Muscle of leg (tissue), 11 donors: Measurements from ENCODE around the gene SLC7A4. TPM values are rescaled to one million over a fixed set of nuclear protein-coding genes. Genes with fewer than 3 reads are reported as not detected.
"Not testable (repeated sequence)": the region's sequence is repeated elsewhere in the genome, so short reads cannot be mapped to it uniquely, and the experiment has no call there.

Experiments used
- DNase-seq: peaks from one replicate; pipeline ENCODE4 v3.0.0; 2013
- H3K27ac ChIP-seq: one replicate; pipeline ENCODE4 v1.5.1; 2013; ENCODE audit warnings: mild to moderate bottlenecking, low read length, control low read depth
- H3K27me3 ChIP-seq: one replicate; pipeline ENCODE4 v1.6.1; 2013; ENCODE audit warnings: low read length; ENCODE audit not compliant: control insufficient read depth, insufficient read depth
- H3K36me3 ChIP-seq: one replicate; pipeline ENCODE4 v1.6.1; 2013; ENCODE audit warnings: low read length; ENCODE audit not compliant: control insufficient read depth, insufficient read depth
- H3K4me1 ChIP-seq: one replicate; pipeline ENCODE4 v1.6.1; 2013; ENCODE audit warnings: low read length; ENCODE audit not compliant: control insufficient read depth, insufficient read depth
- H3K4me3 ChIP-seq: one replicate; pipeline ENCODE4 v1.5.1; 2013; ENCODE audit warnings: low read length, control low read depth
- H3K9me3 ChIP-seq: replicated peaks from 2 replicates; pipeline ENCODE4 v1.6.1; 2013; ENCODE audit warnings: low read depth, low read length; ENCODE audit not compliant: control insufficient read depth
- WGBS: methylation state at CpG from one replicate; pipeline ENCODE4 v1.1.5; 2013; ENCODE audit warnings: missing lambda C conversion rate; ENCODE audit not compliant: insufficient coverage; 5-methylcytosine and 5-hydroxymethylcytosine counted together
- polyA plus RNA-seq, 8 donors: library from polyadenylated mRNA; unstranded; fragments of 120-200 nt; gene quantifications; one replicate each; pipeline versions ENCODE4 v1.2.1 to v1.2.3, GENCODE V29; 2013; ENCODE audit warnings: inconsistent platforms in 1 of 8, low replicate concordance in 1 of 8; ENCODE audit not compliant: insufficient read length in 8 of 8, insufficient read depth in 1 of 8
- total RNA-seq: library from RNA; stranded (reverse); fragments of 120-200 nt; gene quantifications from one replicate; pipeline ENCODE4 v1.2.4, GENCODE V29; 2013

SLC7A4 gene
- total and polyA plus RNA-seq, 9 donors, result 0.13 to 2.5 (median 0.89) TPM

- Histone ChIP-seq H3K27ac (no peak overlapping the region), H3K27me3 (no peaks in the 10 kb centered on the region), H3K4me3 (no peak overlapping the region), H3K4me1 (peaks cover 9% of the 10 kb centered on the region), H3K9me3 (no peaks in the 10 kb centered on the region), H3K36me3 (no peaks in the 10 kb centered on the region)
- WGBS, result 97% methylated on average over 4 of the region's 5 CpGs
- DNase-seq, result no peak
Observed at GRCh38 chr22:21073482-21073881, 41.1 kb upstream of the SLC7A4 start.

- H3K36me3 ChIP-seq, result no peaks in the 10 kb centered on the region
- H3K9me3 ChIP-seq, result no peaks in the 10 kb centered on the region
- H3K27ac ChIP-seq, result no peak overlapping the region
- peaks cover 9% of the 10 kb centered on the region for H3K4me1 ChIP-seq
- no peak overlapping the region for H3K4me3 ChIP-seq
- no peak for DNase-seq
- WGBS, result no CpG with 5 or more reads among the region's 3 CpGs
- H3K27me3 ChIP-seq, result no peaks in the 10 kb centered on the region
Observed at GRCh38 chr22:21073023-21073422, 40.7 kb upstream of the SLC7A4 start.

GRCh38 chr22:21071796-21072195 is 39.4 kb upstream of the SLC7A4 start:
- not testable (repeated sequence) for DNase-seq, H3K4me1 ChIP-seq, H3K36me3 ChIP-seq, H3K27ac ChIP-seq, H3K4me3 ChIP-seq, H3K27me3 ChIP-seq, H3K9me3 ChIP-seq
- WGBS, result no CpG with 5 or more reads among the region's 8 CpGs

- no peaks in the 10 kb centered on the region for H3K9me3 ChIP-seq
- no peak overlapping the region for H3K4me3 ChIP-seq
- H3K36me3 ChIP-seq, result no peaks in the 10 kb centered on the region
- no peaks in the 10 kb centered on the region for H3K4me1 ChIP-seq
- H3K27me3 ChIP-seq, result no peaks in the 10 kb centered on the region
- no peak for DNase-seq
- H3K27ac ChIP-seq, result no peak overlapping the region
- WGBS, result 82% methylated on average over 17 of the region's 17 CpGs
Observed at GRCh38 chr22:21070690-21071615, 38.6 kb upstream of the SLC7A4 start.

GRCh38 chr22:21069375-21069774 is 37.0 kb upstream of the SLC7A4 start:
- 88% methylated on average over 1 of the region's 5 CpGs for WGBS
- Histone ChIP-seq H3K4me1 (no peaks in the 10 kb centered on the region), H3K36me3 (no peaks in the 10 kb centered on the region), H3K4me3 (no peak overlapping the region), H3K27me3 (no peaks in the 10 kb centered on the region), H3K9me3 (no peaks in the 10 kb centered on the region), H3K27ac (no peak overlapping the region)
- DNase-seq, result no peak

- H3K4me3 ChIP-seq, result no peak overlapping the region
- H3K36me3 ChIP-seq, result no peaks in the 10 kb centered on the region
- H3K4me1 ChIP-seq, result no peaks in the 10 kb centered on the region
- no peak overlapping the region for H3K27ac ChIP-seq
- DNase-seq, result no peak
- H3K27me3 ChIP-seq, result no peaks in the 10 kb centered on the region
- no peaks in the 10 kb centered on the region for H3K9me3 ChIP-seq
- 30% methylated on average over 2 of the region's 4 CpGs for WGBS
Observed at GRCh38 chr22:21068681-21069276, 36.4 kb upstream of the SLC7A4 start.

GRCh38 chr22:21067901-21068680 is 35.7 kb upstream of the SLC7A4 start:
- DNase-seq, result no peak
- H3K4me3 ChIP-seq, result no peak overlapping the region
- no peaks in the 10 kb centered on the region for H3K9me3 ChIP-seq
- no peaks in the 10 kb centered on the region for H3K36me3 ChIP-seq
- WGBS, result 92% methylated on average over 9 of the region's 12 CpGs
- H3K27me3 ChIP-seq, result no peaks in the 10 kb centered on the region
- H3K27ac ChIP-seq, result no peak overlapping the region
- no peaks in the 10 kb centered on the region for H3K4me1 ChIP-seq

GRCh38 chr22:21067075-21067900 is 34.9 kb upstream of the SLC7A4 start:
- no peak for DNase-seq
- no peaks in the 10 kb centered on the region for H3K4me1 ChIP-seq
- 87% methylated on average over 26 of the region's 28 CpGs for WGBS
- no peaks in the 10 kb centered on the region for H3K27me3 ChIP-seq
- H3K27ac ChIP-seq, result no peak overlapping the region
- H3K4me3 ChIP-seq, result no peak overlapping the region
- H3K36me3 ChIP-seq, result no peaks in the 10 kb centered on the region
- H3K9me3 ChIP-seq, result no peaks in the 10 kb centered on the region

GRCh38 chr22:21064917-21065864 is 32.8 kb upstream of the SLC7A4 start:
- no peaks in the 10 kb centered on the region for H3K4me1 ChIP-seq
- WGBS, result 70% methylated on average over 11 of the region's 13 CpGs
- no peak overlapping the region for H3K4me3 ChIP-seq
- H3K27ac ChIP-seq, result no peak overlapping the region
- no peak for DNase-seq
- H3K9me3 ChIP-seq, result no peaks in the 10 kb centered on the region
- no peaks in the 10 kb centered on the region for H3K36me3 ChIP-seq
- no peaks in the 10 kb centered on the region for H3K27me3 ChIP-seq
